NCI-H1048 (cell line): Measurements from ENCODE around the gene HEATR9.

Source experiments
- DNase-seq: peaks from one replicate; lab custom pipeline; 2025; lab: John Stamatoyannopoulos, UW

The HEATR9 gene

GRCh38 chr17:35864853-35865252, 3.8 kb downstream of the HEATR9 start:
- no peak for DNase-seq

GRCh38 chr17:35856603-35857002, 12.1 kb downstream of the HEATR9 start:
- no peak for DNase-seq

GRCh38 chr17:35855965-35856364, 12.7 kb downstream of the HEATR9 start:
- DNase-seq: no peak

GRCh38 chr17:35849469-35850348, 19.0 kb downstream of the HEATR9 start:
- peak; percentile 20 for DNase-seq

GRCh38 chr17:35847633-35848373, 20.9 kb downstream of the HEATR9 start:
- no peak for DNase-seq

GRCh38 chr17:35847006-35847405, 21.7 kb downstream of the HEATR9 start:
- DNase-seq: no peak

- DNase-seq: no peak
These were observed 22.5 kb downstream of the HEATR9 start for GRCh38 chr17:35846055-35846809.

- DNase-seq: no peak
These were observed 24.1 kb downstream of the HEATR9 start for GRCh38 chr17:35844547-35844946.

- DNase-seq: no peak
These were observed 25.0 kb downstream of the HEATR9 start for GRCh38 chr17:35843698-35844097.

GRCh38 chr17:35842239-35842638, 26.5 kb downstream of the HEATR9 start:
- no peak for DNase-seq

GRCh38 chr17:35841505-35841904, 27.2 kb downstream of the HEATR9 start:
- no peak for DNase-seq

- no peak for DNase-seq
These were observed 27.6 kb downstream of the HEATR9 start for GRCh38 chr17:35841101-35841500.

GRCh38 chr17:35825206-35825605, 43.5 kb downstream of the HEATR9 start:
- DNase-seq: no peak

- no peak for DNase-seq
These were observed 47.4 kb downstream of the HEATR9 start for GRCh38 chr17:35821308-35821707.

- no peak for DNase-seq
These were observed 49.2 kb downstream of the HEATR9 start for GRCh38 chr17:35819455-35819854.

GRCh38 chr17:35817196-35817595, 51.5 kb downstream of the HEATR9 start:
- no peak for DNase-seq

- no peak for DNase-seq
These were observed 52.0 kb downstream of the HEATR9 start for GRCh38 chr17:35816723-35817122.

- DNase-seq: no peak
These were observed 56.2 kb downstream of the HEATR9 start for GRCh38 chr17:35812456-35812855.

- DNase-seq: no peak
These were observed 56.9 kb downstream of the HEATR9 start for GRCh38 chr17:35811759-35812158.

- no peak for DNase-seq
These were observed 58.7 kb downstream of the HEATR9 start for GRCh38 chr17:35809855-35810461.

GRCh38 chr17:35808962-35809854, 59.5 kb downstream of the HEATR9 start, which contains the start of gene TAF15:
TAF15 (plus strand) TSS chr17:35809484; CDS start chr17:35809570, 86 bp downstream.
- peak; percentile 87 for DNase-seq
